SK-N-MC (cell line): ENCODE results near the gene NFKB1.

Experiments
- EZH2 ChIP-seq: fragments of 200-600 bp; sonication (generic); IDR thresholded peaks from one replicate; pipeline ENCODE4 v1.6.1; 2017; ENCODE audit warnings: antibody characterized with exemption
- POLR2AphosphoS5 ChIP-seq: IDR thresholded peaks from 2 replicates; pipeline ENCODE4 v1.6.1; 2012; ENCODE audit warnings: mild to moderate bottlenecking, low read depth, low read length, borderline replicate concordance

DNA sequence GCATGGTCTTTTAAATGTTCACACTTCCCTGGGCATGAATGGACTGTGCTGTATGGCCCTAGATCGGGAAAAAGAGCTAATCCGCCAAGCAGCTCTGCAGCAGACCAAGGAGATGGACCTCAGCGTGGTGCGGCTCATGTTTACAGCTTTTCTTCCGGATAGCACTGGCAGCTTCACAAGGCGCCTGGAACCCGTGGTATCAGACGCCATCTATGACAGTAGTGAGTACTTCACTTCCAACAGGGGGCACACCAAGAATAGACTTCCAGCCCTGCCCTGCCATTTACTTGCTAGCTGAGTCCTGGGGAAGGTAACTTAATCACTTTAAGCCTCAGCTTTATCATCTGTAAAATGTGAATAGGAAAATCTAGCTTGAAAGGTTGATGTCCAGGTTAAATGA, 77.7 kb downstream of the NFKB1 start:
- no peak for TF ChIP-seq POLR2AphosphoS5
- no peak for TF ChIP-seq EZH2
